HUES48 (cell line): ENCODE data around the gene TFCP2.

Experiments
- H3K27ac ChIP-seq: one replicate; pipeline ENCODE4 v1.7.0; 2013; ENCODE audit warnings: low read depth, low read length, inconsistent platforms
- H3K27me3 ChIP-seq: 2 replicates; pipeline ENCODE4 v1.6.1; 2013; ENCODE audit warnings: mild to moderate bottlenecking, low read length; ENCODE audit not compliant: control insufficient read depth, insufficient read depth
- H3K36me3 ChIP-seq: 2 replicates; pipeline ENCODE4 v1.6.1; 2013; ENCODE audit warnings: low read length; ENCODE audit not compliant: control insufficient read depth, insufficient read depth
- H3K4me1 ChIP-seq: 2 replicates; pipeline ENCODE4 v1.6.1; 2013; ENCODE audit warnings: mild to moderate bottlenecking, low read length; ENCODE audit not compliant: control insufficient read depth, insufficient read depth
- H3K4me3 ChIP-seq: 2 replicates; pipeline ENCODE4 v1.5.1; 2013; ENCODE audit warnings: mild to moderate bottlenecking, low read depth, low read length
- H3K9ac ChIP-seq: 2 replicates; pipeline ENCODE4 v1.6.1; 2013; ENCODE audit warnings: mild to moderate bottlenecking, low read depth, low read length, moderate library complexity
- H3K9me3 ChIP-seq: 2 replicates; pipeline ENCODE4 v1.6.1; 2013; ENCODE audit warnings: low read length; ENCODE audit not compliant: control insufficient read depth, insufficient read depth

TFCP2 gene

DNA sequence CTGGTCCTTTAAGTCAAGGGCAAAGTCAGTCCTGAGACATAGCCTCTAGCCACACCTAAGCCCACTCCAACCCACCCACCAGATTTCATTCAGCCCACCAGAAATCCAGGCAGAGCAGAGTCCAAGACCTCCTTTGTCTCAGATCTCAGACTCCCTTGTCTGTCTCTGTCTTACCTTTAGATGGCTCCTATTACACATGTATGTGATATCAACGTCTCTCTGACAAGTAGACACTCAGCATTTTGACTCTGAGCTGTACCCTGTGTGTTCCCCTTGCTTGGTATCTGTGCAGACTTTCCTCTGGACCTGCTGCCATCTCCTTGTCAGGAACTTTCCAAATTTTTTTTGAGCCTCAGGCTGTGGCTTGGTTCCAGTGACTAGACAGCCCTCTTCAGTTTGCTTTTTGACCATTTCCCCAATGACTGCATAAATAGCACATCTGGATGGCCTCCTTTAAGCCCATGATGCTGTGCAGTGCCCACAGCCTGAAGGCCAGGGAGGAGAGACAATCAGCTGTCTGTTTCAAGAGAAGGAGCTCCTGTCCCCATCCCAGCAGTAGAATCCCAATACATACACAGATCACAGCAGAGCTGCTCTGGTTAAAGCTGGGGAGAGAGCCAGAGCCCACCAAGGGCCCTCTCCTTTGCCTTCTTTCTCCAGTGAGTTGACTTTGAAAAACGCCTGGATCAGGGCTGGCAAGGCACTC, 37.9 kb upstream of the TFCP2 start:
- Histone ChIP-seq H3K4me1 (no peaks in the 10 kb centered on the region), H3K27me3 (no peaks in the 10 kb centered on the region)

DNA sequence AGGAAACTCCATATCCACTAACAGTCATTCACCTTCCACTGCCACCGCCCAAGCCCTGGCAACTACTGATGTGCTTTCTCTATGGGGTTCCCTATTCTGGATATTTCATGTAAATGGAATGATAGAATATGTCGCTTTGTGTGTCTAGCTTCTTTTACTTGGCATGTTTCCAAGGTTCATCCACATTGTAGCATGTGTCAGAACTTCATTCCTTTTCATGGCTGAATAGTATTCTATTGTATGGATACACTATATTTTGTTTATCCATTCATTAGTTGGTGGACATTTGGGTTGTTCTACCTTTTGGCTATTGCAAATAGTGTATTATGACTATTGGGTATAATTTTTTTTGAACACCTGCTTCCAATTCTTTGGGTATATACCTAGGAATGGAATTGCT, 36.3 kb upstream of the TFCP2 start:
- no peaks in the 10 kb centered on the region for H3K4me1 ChIP-seq
- H3K9ac ChIP-seq: no peak overlapping the region
- no peaks in the 10 kb centered on the region for H3K9me3 ChIP-seq
- no peak overlapping the region for H3K4me3 ChIP-seq
- no peaks in the 10 kb centered on the region for H3K36me3 ChIP-seq
- no peak overlapping the region for H3K27ac ChIP-seq
- no peaks in the 10 kb centered on the region for H3K27me3 ChIP-seq

More for the DNA sequence above, 37.9 kb upstream of the TFCP2 start:
- Histone ChIP-seq H3K4me3 (no peak overlapping the region), H3K36me3 (no peaks in the 10 kb centered on the region), H3K9me3 (no peaks in the 10 kb centered on the region), H3K9ac (no peak overlapping the region), H3K27ac (no peak overlapping the region)

DNA sequence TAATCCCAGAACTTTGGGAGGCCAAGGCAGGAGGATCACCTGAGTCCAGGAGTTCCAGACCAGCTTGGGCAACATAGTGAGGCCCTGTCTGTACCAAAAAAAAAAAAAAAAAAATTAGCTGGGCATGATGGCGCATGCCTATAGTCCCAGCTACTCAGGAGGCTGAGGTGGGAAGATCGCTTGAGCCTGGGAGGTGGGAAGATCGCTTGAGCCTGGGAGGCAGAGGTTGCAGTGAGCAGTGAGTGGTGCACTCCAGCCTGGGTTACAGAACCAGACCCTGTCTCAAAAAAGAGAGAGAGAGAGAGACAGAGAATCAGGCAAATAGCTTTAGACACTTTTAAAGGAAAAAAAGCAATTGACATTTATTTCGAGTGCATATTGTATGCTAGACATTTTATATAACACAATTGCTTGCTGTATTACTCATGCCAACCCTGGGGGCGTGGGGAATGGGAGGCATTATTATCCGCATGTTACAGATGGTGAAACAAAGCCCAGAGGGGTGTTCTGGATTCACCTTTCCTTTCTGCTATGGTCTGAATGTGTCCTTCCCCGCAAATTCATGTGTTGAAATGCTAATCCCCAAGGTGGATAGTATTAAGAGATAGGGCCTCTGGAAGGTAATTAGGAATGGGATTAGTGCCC, 35.2 kb upstream of the TFCP2 start:
- Histone ChIP-seq H3K9ac (no peak overlapping the region), H3K9me3 (no peaks in the 10 kb centered on the region), H3K27ac (no peak overlapping the region), H3K4me3 (no peak overlapping the region), H3K36me3 (0 out of 2 replicates have a peak, but pooled peaks cover 2% of the 10 kb centered on the region), H3K27me3 (no peaks in the 10 kb centered on the region), H3K4me1 (no peaks in the 10 kb centered on the region)

DNA sequence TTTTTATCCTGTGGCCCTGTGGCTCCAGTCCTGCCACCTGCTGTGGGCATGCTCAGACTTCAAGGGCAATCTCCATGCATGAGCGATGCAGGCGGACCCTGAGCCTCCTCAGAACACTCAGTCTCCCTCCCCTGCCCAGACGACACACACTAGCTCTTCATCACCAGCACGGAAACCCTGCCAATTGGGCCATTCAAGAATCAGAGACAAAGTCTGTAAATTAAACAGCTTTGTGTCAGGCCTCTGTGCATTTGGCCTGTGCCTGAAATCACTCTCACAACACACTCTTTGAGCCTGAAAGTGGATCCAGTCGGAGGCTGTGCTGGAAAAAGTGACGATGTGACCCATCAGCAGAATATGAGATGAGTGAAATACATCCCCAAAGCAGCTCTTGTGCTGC, 32.4 kb upstream of the TFCP2 start:
- no peaks in the 10 kb centered on the region for H3K4me1 ChIP-seq
- no peak overlapping the region for H3K4me3 ChIP-seq
- H3K36me3 ChIP-seq: 0 out of 2 replicates have a peak, but pooled peaks cover 5% of the 10 kb centered on the region
- no peak overlapping the region for H3K9ac ChIP-seq
- H3K27me3 ChIP-seq: no peaks in the 10 kb centered on the region
- H3K27ac ChIP-seq: no peak overlapping the region
- no peaks in the 10 kb centered on the region for H3K9me3 ChIP-seq

DNA sequence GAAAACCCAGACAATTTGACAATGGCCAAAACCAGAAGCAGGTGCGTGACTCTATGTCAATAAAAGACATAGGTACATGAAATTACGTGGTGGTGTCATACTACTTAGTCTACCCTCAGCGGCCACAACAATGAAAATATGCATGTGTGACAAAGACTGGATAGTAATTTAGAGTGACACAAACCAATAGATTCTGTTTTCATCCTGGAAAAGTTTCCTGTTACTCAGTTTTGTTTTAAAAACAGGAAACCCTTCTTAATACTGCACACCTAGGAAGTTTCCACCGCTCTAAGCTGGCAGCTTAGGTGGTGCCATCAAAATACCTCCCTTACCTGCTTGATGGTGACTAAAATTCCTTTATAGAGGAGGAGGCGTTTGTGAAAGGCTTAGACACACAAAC, 29.8 kb upstream of the TFCP2 start:
- 0 out of 2 replicates have a peak, but pooled peaks cover 5% of the 10 kb centered on the region for H3K36me3 ChIP-seq
- no peaks in the 10 kb centered on the region for H3K9me3 ChIP-seq
- H3K9ac ChIP-seq: no peak overlapping the region
- no peak overlapping the region for H3K27ac ChIP-seq
- H3K27me3 ChIP-seq: no peaks in the 10 kb centered on the region
- H3K4me1 ChIP-seq: no peaks in the 10 kb centered on the region
- H3K4me3 ChIP-seq: no peak overlapping the region

DNA sequence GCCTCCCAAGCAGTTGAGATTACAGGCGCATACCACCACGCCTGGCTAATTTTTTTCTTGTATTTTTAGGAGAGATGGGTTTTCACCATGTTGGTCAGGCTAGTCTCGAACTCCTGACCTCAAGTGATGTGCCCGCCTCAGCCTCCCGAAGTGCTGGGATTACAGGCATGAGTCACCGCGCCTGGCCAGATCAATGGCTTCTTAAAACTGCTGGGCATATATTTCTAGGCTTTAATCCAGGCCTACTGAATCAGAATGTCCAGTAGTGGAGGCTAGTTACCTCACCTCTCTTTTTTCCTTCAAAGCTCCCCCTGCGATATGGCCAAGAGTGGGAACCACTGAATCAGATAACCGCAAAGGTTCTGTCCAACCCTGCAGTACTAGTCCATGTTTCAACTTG, 27.9 kb upstream of the TFCP2 start:
- no peak overlapping the region for H3K4me3 ChIP-seq
- H3K27me3 ChIP-seq: no peaks in the 10 kb centered on the region
- no peaks in the 10 kb centered on the region for H3K9me3 ChIP-seq

GRCh38 chr12:51200156-51200555, 27.2 kb upstream of the TFCP2 start:
- H3K9me3 ChIP-seq: no peaks in the 10 kb centered on the region
- 0 out of 2 replicates have a peak, but pooled peaks cover 5% of the 10 kb centered on the region for H3K36me3 ChIP-seq
- no peak overlapping the region for H3K4me3 ChIP-seq
- no peaks in the 10 kb centered on the region for H3K27me3 ChIP-seq
- H3K27ac ChIP-seq: no peak overlapping the region
- no peaks in the 10 kb centered on the region for H3K4me1 ChIP-seq
- no peak overlapping the region for H3K9ac ChIP-seq

More for the DNA sequence above, 27.9 kb upstream of the TFCP2 start:
- Histone ChIP-seq H3K9ac (no peak overlapping the region), H3K36me3 (0 out of 2 replicates have a peak, but pooled peaks cover 5% of the 10 kb centered on the region), H3K4me1 (no peaks in the 10 kb centered on the region), H3K27ac (no peak overlapping the region)

DNA sequence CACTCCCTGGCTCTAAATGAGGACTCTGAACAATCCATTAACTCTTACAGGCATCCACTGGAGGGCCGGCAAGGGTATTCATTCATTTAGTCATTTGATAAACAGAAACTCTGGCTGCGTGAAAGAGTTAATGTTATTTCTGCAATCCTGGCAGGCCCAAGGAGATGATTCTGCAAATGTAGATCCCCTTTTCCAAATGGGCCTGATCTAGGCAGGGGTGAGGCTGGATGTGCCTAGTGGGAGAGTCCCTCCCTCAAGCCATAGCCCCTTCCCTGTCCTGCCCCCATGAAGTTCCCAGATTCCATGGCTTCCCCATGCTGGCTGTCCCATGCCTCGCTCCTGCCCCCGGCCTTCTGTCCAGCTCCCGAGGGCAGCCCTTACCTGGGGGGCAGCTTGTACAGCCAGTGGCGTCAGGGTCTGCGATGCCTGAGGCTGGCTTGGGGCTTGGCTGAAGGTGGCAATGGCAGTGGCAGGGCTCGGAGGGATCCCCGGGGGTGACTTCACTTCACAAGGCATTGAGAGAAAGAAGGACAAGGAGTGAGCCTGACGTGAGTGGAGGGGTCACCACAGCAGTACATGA, 26.5 kb upstream of the TFCP2 start:
- H3K4me3 ChIP-seq: no peak overlapping the region
- H3K36me3 ChIP-seq: 0 out of 2 replicates have a peak, but pooled peaks cover 5% of the 10 kb centered on the region
- H3K4me1 ChIP-seq: no peaks in the 10 kb centered on the region
- H3K9me3 ChIP-seq: no peaks in the 10 kb centered on the region
- H3K27me3 ChIP-seq: no peaks in the 10 kb centered on the region
- no peak overlapping the region for H3K27ac ChIP-seq
- no peak overlapping the region for H3K9ac ChIP-seq

DNA sequence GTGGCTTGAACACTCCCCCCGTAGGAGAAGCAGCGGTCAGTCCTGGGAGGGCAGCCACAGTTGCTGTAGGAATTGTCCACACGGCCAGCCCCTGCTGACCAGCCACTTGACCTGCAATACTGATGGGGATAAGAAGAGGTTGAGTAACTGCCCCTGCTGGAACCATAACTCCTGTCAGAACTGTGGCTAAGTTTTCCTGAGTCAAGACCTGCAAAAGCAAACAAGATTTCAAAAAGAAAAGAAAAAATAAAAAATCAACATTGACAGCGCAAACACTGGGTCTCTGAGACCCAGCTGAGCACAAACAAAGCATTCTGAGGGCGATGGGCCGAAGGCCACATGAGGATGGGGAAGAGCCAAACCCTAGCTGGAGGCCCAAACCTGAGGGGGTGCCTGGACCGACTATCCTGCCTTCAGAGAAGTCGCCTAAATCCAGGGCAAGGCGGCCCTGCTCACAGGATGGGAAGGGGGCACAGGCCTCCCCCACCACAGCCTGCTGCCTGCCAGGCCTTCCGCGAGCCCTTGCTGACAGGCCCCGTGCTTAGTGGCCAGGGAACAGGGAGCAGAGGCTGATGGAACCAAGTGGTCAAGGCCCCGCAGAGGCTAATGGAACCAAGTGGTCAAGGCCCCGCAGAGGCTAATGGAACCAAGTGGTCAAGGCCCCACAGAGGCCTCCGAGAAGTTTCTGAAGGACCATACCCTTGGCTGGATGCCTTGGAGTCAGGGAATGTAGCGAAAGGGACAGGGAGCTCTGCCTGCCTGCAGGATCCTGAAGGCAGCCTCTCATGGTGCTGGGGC, 25.8 kb upstream of the TFCP2 start:
- Histone ChIP-seq H3K27ac (no peak overlapping the region), H3K9me3 (no peaks in the 10 kb centered on the region), H3K36me3 (0 out of 2 replicates have a peak, but pooled peaks cover 5% of the 10 kb centered on the region), H3K4me1 (no peaks in the 10 kb centered on the region), H3K4me3 (no peak overlapping the region), H3K27me3 (no peaks in the 10 kb centered on the region), H3K9ac (no peak overlapping the region)

GRCh38 chr12:51197736-51198567, 25.0 kb upstream of the TFCP2 start:
- H3K27ac ChIP-seq: no peak overlapping the region
- H3K9ac ChIP-seq: no peak overlapping the region
- no peaks in the 10 kb centered on the region for H3K27me3 ChIP-seq
- H3K4me1 ChIP-seq: no peaks in the 10 kb centered on the region
- H3K36me3 ChIP-seq: 0 out of 2 replicates have a peak, but pooled peaks cover 2% of the 10 kb centered on the region
- no peaks in the 10 kb centered on the region for H3K9me3 ChIP-seq
- no peak overlapping the region for H3K4me3 ChIP-seq
